IMR-90 (cell line): ENCODE data around the gene UBA1. TPM values are rescaled to one million over a fixed set of nuclear protein-coding genes. Genes with fewer than 3 reads are reported as not detected.

Experiments used
- ATAC-seq: fragments of 200-7000 bp; cut with Tn5 transposase; 2 replicates; pipeline ENCODE4 v1.9.1; 2020; ENCODE audit warnings: low read depth, mild to moderate bottlenecking, moderate library complexity
- BruUV-seq: library from RNA; stranded (reverse); fragments of 400-500 nt; replicated peaks from 2 replicates; lab custom pipeline; 2021; lab: Mats Ljungman, UMichigan
- CTCF ChIA-PET: fragments of 300-600 bp; formaldehyde crosslinking; extraction: SDS; loops from one replicate; lab custom pipeline; 2021; ENCODE audit warnings: antibody characterized with exemption; lab: Yijun Ruan, JAX
- POLR2A ChIA-PET: fragments of 300-600 bp; sonication (Branson Sonifier 250); formaldehyde crosslinking; loops from one replicate; lab custom pipeline; 2022; ENCODE audit warnings: antibody characterized with exemption; ENCODE audit not compliant: unreplicated experiment; lab: Charles Lee
- DNase-seq: peaks from one replicate; pipeline ENCODE4 v3.0.0; 2013
- H2AFZ ChIP-seq: replicated peaks from 2 replicates; pipeline ENCODE3; 2013; ENCODE audit warnings: low read length, mild to moderate bottlenecking; ENCODE audit not compliant: poor library complexity
- H2AK5ac ChIP-seq: 2 replicates; pipeline ENCODE4 v1.6.1; 2013; ENCODE audit warnings: low read depth, low read length, inconsistent platforms
- H2AK9ac ChIP-seq: replicated peaks from 2 replicates; pipeline ENCODE3; 2013; ENCODE audit warnings: mild to moderate bottlenecking, low read depth, low read length, moderate library complexity; ENCODE audit not compliant: poor library complexity
- H2BK120ac ChIP-seq: 2 replicates; pipeline ENCODE4 v1.6.1; 2013; ENCODE audit warnings: low read depth, low read length, inconsistent platforms
- H2BK15ac ChIP-seq: 3 replicates; pipeline ENCODE4 v1.6.1; 2013; ENCODE audit warnings: low read depth, low read length, inconsistent platforms
- H2BK20ac ChIP-seq: 2 replicates; pipeline ENCODE4 v1.6.1; 2013; ENCODE audit warnings: low read depth, mild to moderate bottlenecking, inconsistent platforms, low read length, moderate library complexity
- H2BK5ac ChIP-seq: 2 replicates; pipeline ENCODE4 v1.6.1; 2013; ENCODE audit warnings: mild to moderate bottlenecking, low read depth, low read length, inconsistent platforms; ENCODE audit not compliant: poor library complexity, severe bottlenecking
- H3K14ac ChIP-seq: replicated peaks from 2 replicates; pipeline ENCODE4 v1.6.1; 2013; ENCODE audit warnings: low read depth, low read length, inconsistent platforms
- H3K18ac ChIP-seq: 2 replicates; pipeline ENCODE4 v1.6.1; 2013; ENCODE audit warnings: low read depth, low read length, control low read depth
- H3K23ac ChIP-seq: 2 replicates; pipeline ENCODE4 v1.6.1; 2013; ENCODE audit warnings: low read depth, low read length, inconsistent platforms
- H3K27ac ChIP-seq: 2 replicates; pipeline ENCODE4 v1.5.1; 2013; ENCODE audit warnings: mild to moderate bottlenecking, control low read depth, low read length; ENCODE audit not compliant: insufficient read depth
- H3K27me3 ChIP-seq: 2 replicates; pipeline ENCODE4 v1.6.1; 2013; ENCODE audit warnings: low read length; ENCODE audit not compliant: control insufficient read depth, insufficient read depth
- H3K36me3 ChIP-seq: 2 replicates; pipeline ENCODE4 v1.6.1; 2013; ENCODE audit warnings: low read length, mixed read lengths; ENCODE audit not compliant: control insufficient read depth, insufficient read depth
- H3K4ac ChIP-seq: 2 replicates; pipeline ENCODE4 v1.6.1; 2013; ENCODE audit warnings: low read depth, low read length, inconsistent platforms
- H3K4me1 ChIP-seq: 2 replicates; pipeline ENCODE4 v1.6.1; 2013; ENCODE audit warnings: low read length, mixed read lengths; ENCODE audit not compliant: control insufficient read depth, insufficient read depth
- H3K4me2 ChIP-seq: 2 replicates; pipeline ENCODE4 v1.6.1; 2013; ENCODE audit warnings: low read depth, mild to moderate bottlenecking, control low read depth, low read length, moderate library complexity
- H3K4me3 ChIP-seq: 2 replicates; pipeline ENCODE4 v1.5.1; 2013; ENCODE audit warnings: low read depth, mild to moderate bottlenecking, control low read depth, low read length, moderate library complexity; ENCODE audit not compliant: insufficient read depth
- H3K56ac ChIP-seq: 2 replicates; pipeline ENCODE4 v1.6.1; 2013; ENCODE audit warnings: low read length, inconsistent platforms; ENCODE audit not compliant: insufficient read depth; ENCODE audit errors: extremely low read depth
- H3K79me1 ChIP-seq, 2 experiments: 2 replicates each; pipeline ENCODE4 v1.6.1; 2013; ENCODE audit warnings: low read length in 2 of 2, inconsistent platforms in 1 of 2, low read depth in 1 of 2
- H3K9ac ChIP-seq: 2 replicates; pipeline ENCODE4 v1.6.1; 2013; ENCODE audit warnings: low read depth, low read length, control low read depth
- H3K9me1 ChIP-seq: 2 replicates; pipeline ENCODE4 v1.6.1; 2013; ENCODE audit warnings: low read length, inconsistent platforms; ENCODE audit not compliant: insufficient read depth
- H3K9me3 ChIP-seq: 2 replicates; pipeline ENCODE4 v1.6.1; 2013; ENCODE audit warnings: low read length; ENCODE audit not compliant: control insufficient read depth, insufficient read depth
- H4K20me1 ChIP-seq: 2 replicates; pipeline ENCODE4 v1.6.1; 2013; ENCODE audit warnings: low read length, inconsistent platforms; ENCODE audit not compliant: insufficient read depth
- H4K5ac ChIP-seq: 2 replicates; pipeline ENCODE4 v1.6.1; 2013; ENCODE audit warnings: mild to moderate bottlenecking, low read depth, low read length, control low read depth
- H4K8ac ChIP-seq, 2 experiments: 2 replicates each; pipeline ENCODE4 v1.6.1; 2013; ENCODE audit warnings: low read depth in 2 of 2, low read length in 2 of 2, control low read depth in 1 of 2, inconsistent platforms in 1 of 2
- H4K91ac ChIP-seq: 2 replicates; pipeline ENCODE4 v1.6.1; 2013; ENCODE audit warnings: low read depth, low read length, inconsistent platforms; ENCODE audit not compliant: insufficient read depth
- RAD21 ChIP-seq: IDR thresholded peaks from 2 replicates; pipeline ENCODE4 v1.6.1; 2012; ENCODE audit warnings: low read length, improper control_type of control experiment
- WGBS, 2 experiments: methylation state at CpG; one replicate each; pipeline versions ENCODE4 v1.1.5 to v1.1.7; 2013; ENCODE audit warnings: missing lambda C conversion rate in 2 of 2; ENCODE audit not compliant: insufficient read length in 1 of 2; ENCODE audit errors: extremely low coverage in 2 of 2; 5-methylcytosine and 5-hydroxymethylcytosine counted together
- dilution Hi-C: fragments of 300-500 bp; cut with HindIII; formaldehyde crosslinking; loops from one replicate; pipeline ENCODE4 v1.14.3; 2018; ENCODE audit warnings: low sequenced_read_pairs; ENCODE audit not compliant: unreplicated experiment
- in situ Hi-C: fragments of 300-500 bp; cut with MboI; formaldehyde crosslinking; loops from 3 replicates; pipeline ENCODE4 v1.14.3; 2019; ENCODE audit warnings: low sequenced_read_pairs, inconsistent platforms, mixed read lengths
- intact Hi-C: fragments of 100-400 bp; cut with micrococcal nuclease; formaldehyde crosslinking; loops from 2 replicates; pipeline ENCODE4 v1.10.0; 2022
- polyA plus RNA-seq, 3 experiments: library from polyadenylated mRNA; depleted of rRNA; stranded (reverse); fragments of >200 nt; gene quantifications; 2 replicates each; pipeline ENCODE4 v1.2.3, GENCODE V29; 2012; ENCODE audit warnings: low replicate concordance in 1 of 3
- total RNA-seq: library from RNA; depleted of rRNA; stranded (reverse); fragments of >200 nt; gene quantifications from 2 replicates; pipeline ENCODE4 v1.2.3, GENCODE V29; 2012

The UBA1 gene
- total and polyA plus RNA-seq, 2 of the 4 experiments (the other 2 are of a cell fraction) = 299 to 343 TPM

DNA sequence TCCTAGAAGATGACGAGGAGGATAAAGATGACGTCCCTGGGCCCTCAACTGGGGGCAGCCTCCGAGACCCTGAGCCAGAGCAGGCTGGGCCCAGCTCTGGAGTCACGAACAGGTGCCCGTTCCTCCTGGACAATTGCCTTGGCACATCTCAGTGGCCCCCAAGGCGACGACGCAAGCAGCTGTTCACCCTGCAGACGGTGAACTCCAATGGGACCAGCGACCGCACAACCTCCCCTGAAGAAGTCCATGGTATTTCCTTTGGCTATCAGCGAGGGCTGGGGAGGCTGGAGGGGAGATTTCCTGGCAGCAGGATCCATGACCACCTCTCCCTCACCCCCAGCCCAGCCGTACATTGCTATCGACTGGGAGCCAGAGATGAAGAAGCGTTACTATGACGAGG lies 51.0 kb downstream of the UBA1 start:
- H3K4me1 ChIP-seq = no peaks in the 10 kb centered on the region
- TF ChIP-seq RAD21 = no peak
- H2BK20ac ChIP-seq = no peak overlapping the region
- H3K36me3 ChIP-seq = peaks cover 54% of the 10 kb centered on the region
- H3K27me3 ChIP-seq = peaks cover 20% of the 10 kb centered on the region
- BruUV-seq = no TSS peak
- intact Hi-C loops = no loop called here
- dilution Hi-C loops = no loop called here
- H2BK120ac ChIP-seq = no peak overlapping the region
- no peak overlapping the region for H3K4ac ChIP-seq
- H3K79me1 ChIP-seq = peaks cover 0 to 11% of the 10 kb centered on the region in 2 experiments; a peak in 1 of 4 replicates
- no peak overlapping the region for H3K27ac ChIP-seq
- H3K14ac ChIP-seq = no peak overlapping the region
- H4K91ac ChIP-seq = no peak overlapping the region
- no peak overlapping the region for H3K56ac ChIP-seq
- no peaks in the 10 kb centered on the region for H3K9me1 ChIP-seq
- no peak for DNase-seq
- no peak overlapping the region for H2AFZ ChIP-seq
- no peak overlapping the region for H3K9ac ChIP-seq
- ChIA-PET CTCF (no interaction called here), POLR2A (no interaction called here)
- H3K18ac ChIP-seq = no peak overlapping the region
- 77% methylated on average over 4 of the region's 16 CpGs; no CpG with 5 or more reads in 1 of the 2 experiments for WGBS, 2 experiments
- no peak overlapping the region for H2AK5ac ChIP-seq
- H3K23ac ChIP-seq = no peak overlapping the region
- H3K4me2 ChIP-seq = no peak overlapping the region
- no peak overlapping the region for H2BK5ac ChIP-seq
- H4K5ac ChIP-seq = no peak overlapping the region
- ATAC-seq = no peak
- no peak overlapping the region for H4K8ac ChIP-seq
- H3K9me3 ChIP-seq = peaks cover 4% of the 10 kb centered on the region; the same call in 1 of the 2 replicates
- H2BK15ac ChIP-seq = no peak overlapping the region
- peaks cover 2% of the 10 kb centered on the region for H4K20me1 ChIP-seq
- in situ Hi-C loops = no loop called here
- no peak overlapping the region for H2AK9ac ChIP-seq
- H3K4me3 ChIP-seq = no peak overlapping the region
